Keratinocyte (primary cell): ENCODE data around the gene SLC6A19. TPM values are rescaled to one million over a fixed set of nuclear protein-coding genes. Genes with fewer than 3 reads are reported as not detected.

Experiments used
- DNase-seq: peaks from one replicate; pipeline ENCODE4 v3.0.0-alpha.2; 2011; ENCODE audit warnings: low read depth, missing footprints, low spot score
- FAIRE-seq: peaks from 2 replicates; lab custom pipeline; 2011; peaks lifted over from hg19 to GRCh38; lab: Jason Lieb, UNC
- H2AFZ ChIP-seq: 2 replicates; pipeline ENCODE4 v1.6.0; 2012; ENCODE audit warnings: low read length, control low read depth, inconsistent platforms; ENCODE audit not compliant: control insufficient read depth
- H3K27ac ChIP-seq: 2 replicates; pipeline ENCODE4 v1.5.1; 2011; ENCODE audit warnings: low read length; ENCODE audit not compliant: control insufficient read depth, insufficient read depth
- H3K27me3 ChIP-seq: 3 replicates; pipeline ENCODE4 v1.6.0; 2011; ENCODE audit warnings: low read length; ENCODE audit not compliant: control insufficient read depth, insufficient read depth; ENCODE audit errors: extremely low read depth
- H3K36me3 ChIP-seq, 2 experiments: 2 replicates in 1 of 2; 3 replicates in 1 of 2; pipeline ENCODE4 v1.5.1; 2011; ENCODE audit warnings: low read length in 2 of 2, mild to moderate bottlenecking in 1 of 2; ENCODE audit not compliant: control insufficient read depth in 2 of 2, insufficient read depth in 2 of 2; ENCODE audit errors: extremely low read depth in 1 of 2
- H3K4me1 ChIP-seq: 3 replicates; pipeline ENCODE4 v1.5.1; 2011; ENCODE audit warnings: low read length; ENCODE audit not compliant: control insufficient read depth, insufficient read depth; ENCODE audit errors: extremely low read depth
- H3K4me2 ChIP-seq: 3 replicates; pipeline ENCODE4 v1.6.0; 2011; ENCODE audit warnings: low read depth, low read length; ENCODE audit not compliant: control insufficient read depth, insufficient read depth; ENCODE audit errors: extremely low read depth
- H3K4me3 ChIP-seq, 3 experiments: fragments of 200-600 bp in 1 of 3; sonication (generic) in 1 of 3; 2 replicates in 2 of 3; 3 replicates in 1 of 3; pipeline ENCODE4 v1.5.1; 2011 to 2016; ENCODE audit warnings: low read length in 3 of 3, mild to moderate bottlenecking in 3 of 3, control low read depth in 2 of 3, inconsistent platforms in 1 of 3, low read depth in 1 of 3, mixed read lengths in 1 of 3, mixed run types in 1 of 3, moderate library complexity in 1 of 3; ENCODE audit not compliant: control insufficient read depth in 2 of 3, insufficient read depth in 2 of 3; ENCODE audit errors: extremely low read depth in 1 of 3
- H3K79me2 ChIP-seq: 2 replicates; pipeline ENCODE4 v1.6.0; 2012; ENCODE audit warnings: low read length; ENCODE audit not compliant: control insufficient read depth, insufficient read depth
- H3K9ac ChIP-seq: 3 replicates; pipeline ENCODE4 v1.6.0; 2011; ENCODE audit warnings: low read length; ENCODE audit not compliant: control insufficient read depth, insufficient read depth; ENCODE audit errors: extremely low read depth
- H3K9me1 ChIP-seq: 3 replicates; pipeline ENCODE4 v1.6.0; 2011; ENCODE audit warnings: low read length; ENCODE audit not compliant: control insufficient read depth, insufficient read depth; ENCODE audit errors: extremely low read depth
- H3K9me3 ChIP-seq: 2 replicates; pipeline ENCODE4 v1.5.1; 2012; ENCODE audit warnings: low read depth, low read length; ENCODE audit not compliant: control insufficient read depth
- H4K20me1 ChIP-seq: 3 replicates; pipeline ENCODE4 v1.6.0; 2011; ENCODE audit warnings: low read length; ENCODE audit not compliant: control insufficient read depth, insufficient read depth; ENCODE audit errors: extremely low read depth
- CTCF ChIP-seq, 3 experiments: IDR thresholded peaks in 1 of 3; conservative IDR thresholded peaks in 1 of 3; optimal IDR thresholded peaks in 1 of 3; 2 replicates in 2 of 3; 3 replicates in 1 of 3; pipeline versions ENCODE3 to v1.5.1; 2011; ENCODE audit warnings: low read length in 3 of 3, mild to moderate bottlenecking in 3 of 3, moderate library complexity in 2 of 3, control low read depth in 1 of 3, inconsistent platforms in 1 of 3; ENCODE audit not compliant: insufficient read depth in 2 of 3; ENCODE audit errors: extremely low read depth in 1 of 3
- EZH2 ChIP-seq: IDR thresholded peaks from one replicate; pipeline ENCODE4 v1.6.1; 2012; ENCODE audit warnings: inconsistent platforms, mild to moderate bottlenecking, low read length, moderate library complexity
- dilution Hi-C: fragments of 300-500 bp; cut with MboI; formaldehyde crosslinking; loops from one replicate; pipeline ENCODE4 v1.7.0; 2020; ENCODE audit warnings: low sequenced_read_pairs; ENCODE audit not compliant: extremely low pct_ligation_motif_present
- polyA plus RNA-seq, 5 experiments: library from polyadenylated mRNA; depleted of rRNA in 3 of 5; stranded (reverse) in 3 of 5; stranded (forward) in 1 of 5; unstranded in 1 of 5; fragments of >200 nt; gene quantifications; 1 replicate in 1 of 5; 2 replicates in 3 of 5; 3 replicates in 1 of 5; pipeline versions ENCODE4 v1.2.1 to v1.2.3, GENCODE V29; 2011 to 2012; ENCODE audit warnings: missing spikeins in 2 of 5, low read depth in 1 of 5, low replicate concordance in 1 of 5

The SLC6A19 gene
- polyA plus RNA-seq, 1 donor (not counting 4 experiments of a cell fraction or from before 2014, with no cell fraction given), result not detected

GRCh38 chr5:1244255-1244654 is 42.9 kb downstream of the SLC6A19 start:
- TF ChIP-seq CTCF (optimal IDR thresholded peaks at IDR 0.05 in 1 of 3, IDR thresholded peaks at IDR 0.05 in 1 of 3, conservative IDR thresholded peaks at IDR 0.05 in 1 of 3; ENCODE audit: extremely low read depth in 1 of 3, insufficient read depth in 2 of 3, low read length in 3 of 3) (no peak), EZH2 (no peak)
- Histone ChIP-seq H3K9me1 (no peaks in the 10 kb centered on the region), H3K27me3 (peaks cover 18% of the 10 kb centered on the region), H3K79me2 (no peaks in the 10 kb centered on the region), H3K9me3 (no peaks in the 10 kb centered on the region), H3K36me3 (no peaks in the 10 kb centered on the region), H3K9ac (no peak overlapping the region), H3K4me1 (no peaks in the 10 kb centered on the region), H3K27ac (no peak overlapping the region), H4K20me1 (no peaks in the 10 kb centered on the region), H2AFZ (no peak overlapping the region), H3K4me2 (no peak overlapping the region), H3K4me3 (no peak overlapping the region)
- dilution Hi-C loops, result no loop called here
- FAIRE-seq (no peak), DNase-seq (no peak)

- no peak overlapping the region for H3K27ac ChIP-seq
- H3K79me2 ChIP-seq, result no peaks in the 10 kb centered on the region
- H4K20me1 ChIP-seq, result no peaks in the 10 kb centered on the region
- H3K9ac ChIP-seq, result no peak overlapping the region
- H3K4me2 ChIP-seq, result no peak overlapping the region
- no peaks in the 10 kb centered on the region for H3K9me1 ChIP-seq
- H2AFZ ChIP-seq, result no peak overlapping the region
- H3K9me3 ChIP-seq, result no peaks in the 10 kb centered on the region
- H3K4me3 ChIP-seq, result no peak overlapping the region
- FAIRE-seq (no peak), DNase-seq (no peak)
- peaks cover 18% of the 10 kb centered on the region for H3K27me3 ChIP-seq
- H3K36me3 ChIP-seq, result no peaks in the 10 kb centered on the region
- no peak for TF ChIP-seq CTCF (optimal IDR thresholded peaks at IDR 0.05 in 1 of 3, IDR thresholded peaks at IDR 0.05 in 1 of 3, conservative IDR thresholded peaks at IDR 0.05 in 1 of 3; ENCODE audit: extremely low read depth in 1 of 3, insufficient read depth in 2 of 3, low read length in 3 of 3)
- no peak for TF ChIP-seq EZH2
- no peaks in the 10 kb centered on the region for H3K4me1 ChIP-seq
- dilution Hi-C loops, result no loop called here
Measured at GRCh38 chr5:1244976-1245375, 43.6 kb downstream of the SLC6A19 start.
